Cerebellar nuclear complex (tissue), 1 donor: ENCODE measurements around the gene DPH5.

Experiments
- DNase-seq, 2 experiments: peaks; one replicate each; lab custom pipeline; 2025; lab: John Stamatoyannopoulos, UW

DPH5 gene

GRCh38 chr1:100941580-100942216 lies 83.9 kb downstream of the DPH5 start:
- DNase-seq, result no peak

GRCh38 chr1:100941098-100941527 lies 84.5 kb downstream of the DPH5 start:
- DNase-seq, result no peak
